Activated T-cell treated with anti-CD3 and anti-CD28 coated beads for 48 hours (primary cell): Measurements from ENCODE around the gene LLGL1.
A peak's percentile ranks its signal among the peaks of the same experiment; 100 is the strongest.

Experiments used
- DNase-seq: peaks from one replicate; pipeline ENCODE4 v3.0.0-alpha.2; 2020; ENCODE audit warnings: low read depth

LLGL1 gene

GRCh38 chr17:18253187-18253884, 27.9 kb downstream of the LLGL1 start:
- DNase-seq: no peak

- DNase-seq: no peak
These were observed 28.7 kb downstream of the LLGL1 start for GRCh38 chr17:18253947-18254821.

GRCh38 chr17:18254888-18255649, 29.6 kb downstream of the LLGL1 start:
- no peak for DNase-seq

GRCh38 chr17:18256351-18256750, 30.9 kb downstream of the LLGL1 start:
- DNase-seq: no peak

DNA sequence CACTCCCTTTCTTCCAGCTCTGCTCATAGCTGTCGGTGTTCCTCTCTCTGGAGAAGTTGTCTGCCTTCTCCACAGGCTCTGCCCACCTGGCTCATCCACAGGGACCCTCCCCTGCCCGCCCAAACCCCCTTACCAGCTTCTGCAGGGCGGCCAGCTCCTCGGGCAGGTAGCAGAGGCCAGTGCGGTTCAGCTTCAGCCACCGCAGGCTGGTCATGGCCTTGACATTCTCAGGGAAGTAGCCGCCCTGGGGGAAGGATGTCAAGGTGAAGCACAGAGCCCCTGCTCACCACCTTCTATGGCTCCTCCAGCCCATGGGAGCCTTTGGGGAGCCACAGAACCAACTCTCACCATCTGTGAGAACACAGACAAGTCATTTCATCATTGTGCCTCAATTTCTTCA, 31.3 kb downstream of the LLGL1 start:
- DNase-seq: no peak

DNA sequence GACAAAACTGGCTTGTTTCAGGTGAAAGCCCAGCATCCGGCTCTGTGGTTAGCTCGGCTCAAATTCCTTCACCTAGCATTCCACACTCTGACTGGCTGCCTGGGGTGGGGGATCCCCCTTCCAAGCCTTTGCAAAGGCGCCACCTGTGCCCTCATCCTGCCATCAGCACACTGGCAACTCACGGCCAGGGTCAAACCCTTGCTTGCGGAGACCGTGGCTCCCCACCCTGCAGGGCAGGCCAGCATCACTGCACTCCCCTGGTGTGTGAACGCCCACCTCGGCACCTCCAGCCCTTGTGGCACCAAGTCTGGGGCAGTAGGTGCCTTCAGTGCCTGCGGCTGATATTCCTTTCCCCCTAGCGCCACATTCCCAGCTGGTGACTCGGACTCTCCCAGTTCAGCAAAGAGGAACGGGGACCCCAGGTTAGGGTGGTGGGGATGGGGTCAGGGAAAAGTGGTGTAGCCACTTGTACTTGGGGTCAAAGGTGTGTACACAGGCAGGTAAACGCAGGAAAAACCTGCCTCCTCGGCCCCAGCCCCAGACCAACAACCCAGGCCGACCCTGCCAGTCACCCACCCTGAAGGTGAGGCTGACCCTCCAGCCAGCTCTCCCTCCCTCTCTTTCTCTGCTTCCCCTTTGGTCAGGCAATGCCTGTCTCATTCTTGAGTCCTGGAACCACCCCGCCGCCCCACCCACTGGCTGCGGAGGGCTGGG, 32.0 kb downstream of the LLGL1 start:
- DNase-seq: peak; percentile 20

DNA sequence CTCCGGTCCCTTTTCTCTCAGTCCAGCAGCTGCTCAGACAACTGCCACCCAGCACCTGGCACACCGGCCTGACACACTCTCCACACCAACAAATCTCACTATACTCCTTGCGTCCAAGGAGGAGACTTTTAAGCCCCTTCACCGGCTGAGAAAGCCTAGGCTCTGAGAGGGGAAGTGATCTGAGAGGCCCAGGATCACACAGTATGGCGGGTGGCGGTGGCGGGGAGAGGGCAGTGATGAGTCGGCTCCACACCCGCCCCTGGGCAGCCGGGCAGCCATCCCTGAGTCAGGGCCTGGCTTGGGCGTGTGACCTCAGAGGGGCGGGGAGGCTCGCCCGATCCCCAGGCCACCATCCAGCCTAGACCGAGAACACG, 32.5 kb downstream of the LLGL1 start:
- DNase-seq: peak; percentile 53

- DNase-seq: peak; percentile 49
These were observed 33.1 kb downstream of the LLGL1 start, which contains the start of gene FLII for GRCh38 chr17:18258356-18259038. Gene FLII, minus strand, starts transcription at chr17:18258738. Its CDS starts 48 bp downstream, at chr17:18258690.

- DNase-seq: no peak
These were observed 34.3 kb downstream of the LLGL1 start for GRCh38 chr17:18259621-18260331.

DNA sequence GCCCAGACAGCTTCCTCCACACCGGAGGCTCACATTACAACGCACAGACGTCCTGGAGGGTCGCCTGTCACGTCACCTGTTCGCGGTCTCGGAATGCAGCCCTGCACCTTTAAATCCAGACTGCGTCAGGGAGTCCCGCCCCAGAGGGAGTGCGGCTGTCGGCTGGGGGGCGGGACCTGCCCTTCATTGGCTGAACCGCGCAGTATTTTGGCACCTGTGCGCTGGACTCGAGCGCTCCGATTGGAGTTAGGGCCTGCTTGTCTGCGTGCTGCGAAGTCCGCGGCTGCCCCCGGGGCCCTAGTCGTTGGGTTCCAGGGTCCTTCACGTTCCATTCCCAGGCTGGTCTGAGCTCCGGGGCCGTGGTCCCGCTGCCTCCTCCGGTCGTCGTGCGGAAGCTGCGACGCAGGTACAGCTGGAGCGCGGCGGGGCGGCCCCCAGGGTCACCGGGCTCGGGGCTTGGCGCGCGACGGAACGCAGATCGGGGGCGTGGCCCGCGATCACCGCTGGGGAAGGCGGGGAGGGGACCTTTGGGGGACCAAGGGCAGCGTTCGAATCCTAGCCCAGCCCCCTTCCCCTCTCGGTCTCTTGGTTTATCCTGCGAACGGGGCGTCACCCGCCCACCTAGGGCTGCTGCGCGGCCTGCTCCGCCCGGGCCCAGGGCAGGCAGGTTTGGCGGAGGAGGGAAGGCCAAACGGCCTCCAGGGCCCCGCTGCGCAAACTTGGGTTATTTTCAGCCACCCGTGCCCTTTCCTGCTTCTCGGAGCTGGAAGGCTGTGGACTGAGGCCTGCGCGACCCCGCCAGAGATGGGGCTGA, 35.1 kb downstream of the LLGL1 start, which contains the start of gene MIEF2:
MIEF2 (plus strand) TSS at position 331 of the 814 bp plus-strand sequence. CDS start 2,059 bp downstream, outside the sequence.
- peak; percentile 90 for DNase-seq

GRCh38 chr17:18261146-18261515, 35.7 kb downstream of the LLGL1 start:
- peak; percentile 29 for DNase-seq

DNA sequence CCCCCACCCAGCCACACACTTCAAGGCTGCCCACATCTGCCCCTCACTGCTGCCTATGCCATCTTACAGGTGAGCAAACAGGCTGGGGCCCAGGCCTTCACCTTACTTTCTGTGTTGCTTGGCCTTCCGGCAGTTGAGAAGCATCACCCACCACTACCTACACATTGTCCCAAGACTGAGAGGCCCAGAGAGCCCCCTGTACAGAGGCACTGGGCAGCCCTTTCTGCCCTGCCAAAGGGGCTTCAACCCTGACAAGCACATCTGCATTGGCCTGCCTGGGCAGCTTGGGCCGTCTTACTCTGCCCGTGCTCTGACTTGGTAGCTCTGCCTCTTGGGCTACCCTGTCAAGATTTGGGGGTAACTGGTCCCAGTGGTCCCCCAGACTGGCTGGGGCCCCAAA, 36.2 kb downstream of the LLGL1 start:
- no peak for DNase-seq

DNA sequence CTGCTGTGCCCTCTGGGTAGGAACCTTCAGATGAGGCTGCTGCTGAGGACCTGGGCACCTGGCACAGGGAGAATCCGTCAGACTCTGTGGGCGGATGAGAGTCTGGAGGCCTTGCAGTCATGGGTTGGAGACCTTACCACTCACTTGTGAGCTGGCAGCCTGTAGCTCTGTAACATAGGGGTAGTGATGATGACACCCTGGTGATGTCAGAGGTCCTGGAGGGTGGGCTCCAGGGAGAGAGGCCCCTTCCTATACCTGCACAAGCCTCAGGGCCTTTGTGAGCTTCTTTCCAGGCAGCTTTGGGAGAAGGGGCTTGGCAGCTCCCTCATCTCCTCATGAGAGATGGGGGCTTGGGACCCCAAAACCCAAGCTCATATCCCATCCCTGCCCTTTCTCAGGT, 36.7 kb downstream of the LLGL1 start:
- no peak for DNase-seq

DNA sequence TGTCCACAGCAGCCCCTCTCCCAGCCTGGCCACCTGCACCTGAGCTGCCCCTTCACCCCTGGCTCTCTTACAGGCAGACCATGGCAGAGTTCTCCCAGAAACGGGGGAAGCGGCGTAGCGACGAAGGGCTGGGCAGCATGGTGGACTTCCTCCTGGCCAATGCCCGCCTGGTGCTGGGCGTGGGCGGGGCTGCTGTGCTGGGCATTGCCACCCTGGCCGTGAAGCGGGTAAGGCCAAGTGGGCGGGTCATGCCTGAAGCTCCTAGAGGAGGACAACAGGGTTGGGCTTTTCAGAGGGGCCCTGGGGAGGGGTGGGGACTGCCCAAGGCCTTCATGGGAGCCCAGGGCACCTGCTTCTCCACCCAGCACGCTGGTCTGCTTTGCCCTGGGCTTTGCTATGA, 37.2 kb downstream of the LLGL1 start:
- no peak for DNase-seq

DNA sequence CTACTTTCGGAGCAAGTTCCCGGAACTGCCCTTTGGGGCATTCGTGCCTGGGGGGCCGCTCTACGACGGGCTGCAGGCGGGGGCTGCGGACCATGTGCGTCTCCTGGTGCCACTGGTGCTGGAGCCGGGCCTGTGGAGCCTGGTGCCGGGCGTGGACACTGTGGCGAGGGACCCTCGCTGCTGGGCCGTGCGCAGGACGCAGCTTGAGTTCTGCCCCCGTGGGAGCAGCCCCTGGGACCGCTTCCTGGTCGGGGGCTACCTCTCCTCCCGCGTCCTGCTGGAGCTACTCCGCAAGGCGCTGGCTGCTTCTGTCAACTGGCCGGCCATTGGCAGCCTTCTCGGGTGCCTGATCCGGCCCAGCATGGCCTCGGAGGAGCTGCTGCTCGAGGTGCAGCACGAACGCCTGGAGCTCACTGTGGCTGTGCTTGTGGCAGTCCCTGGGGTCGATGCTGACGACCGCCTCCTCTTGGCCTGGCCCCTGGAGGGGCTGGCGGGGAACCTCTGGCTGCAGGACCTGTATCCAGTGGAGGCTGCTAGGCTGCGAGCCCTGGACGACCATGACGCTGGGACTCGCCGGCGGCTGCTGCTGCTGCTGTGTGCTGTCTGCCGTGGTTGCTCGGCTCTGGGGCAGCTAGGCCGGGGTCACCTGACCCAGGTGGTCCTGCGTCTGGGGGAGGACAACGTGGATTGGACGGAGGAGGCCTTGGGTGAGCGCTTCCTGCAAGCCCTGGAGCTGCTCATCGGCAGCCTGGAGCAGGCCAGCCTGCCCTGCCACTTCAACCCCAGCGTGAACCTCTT, 38.6 kb downstream of the LLGL1 start:
- DNase-seq: no peak

DNA sequence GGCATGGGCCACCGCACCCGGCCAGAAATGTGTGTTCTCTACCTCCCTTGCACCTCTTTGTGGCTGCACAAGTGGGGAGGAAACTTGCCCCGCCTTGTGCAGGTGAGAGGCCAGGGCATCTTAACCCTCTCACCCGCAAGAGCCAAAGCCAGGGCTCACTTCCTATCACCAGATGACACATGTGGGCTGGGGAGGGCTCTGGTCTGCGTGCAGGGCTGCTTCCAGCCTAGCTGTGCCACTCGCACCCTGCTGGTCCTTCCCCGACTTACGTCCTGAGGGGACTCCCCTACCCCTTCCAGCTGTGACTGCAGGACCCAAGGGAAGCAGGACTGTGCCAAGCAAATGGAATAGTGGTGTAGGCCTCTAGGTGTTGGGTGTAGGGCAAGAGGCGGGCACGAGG, 41.9 kb downstream of the LLGL1 start:
- no peak for DNase-seq

- DNase-seq: no peak
These were observed 42.7 kb downstream of the LLGL1 start for GRCh38 chr17:18267927-18268711.
